Activated naive CD4-positive, alpha-beta T cell treated with anti-CD3 and anti-CD28 coated beads, Interleukin-2, amount 50 U/mL, for 24 hours (primary cell): ENCODE data around the gene CD9.

ENCODE experiments used
- H3K27ac Mint-ChIP-seq: one replicate; pipeline ENCODE4 v1.8.0; 2021; ENCODE audit warnings: mild to moderate bottlenecking, mixed read lengths
- H3K27me3 Mint-ChIP-seq: one replicate; pipeline ENCODE4 v1.8.0; 2021; ENCODE audit warnings: mixed read lengths
- H3K36me3 Mint-ChIP-seq: one replicate; pipeline ENCODE4 v1.8.0; 2021; ENCODE audit warnings: mixed read lengths
- H3K4me1 Mint-ChIP-seq: one replicate; pipeline ENCODE4 v1.8.0; 2021; ENCODE audit warnings: mixed read lengths
- H3K4me3 Mint-ChIP-seq: one replicate; pipeline ENCODE4 v1.8.0; 2021; ENCODE audit warnings: mild to moderate bottlenecking, mixed read lengths
- H3K9me3 Mint-ChIP-seq: one replicate; pipeline ENCODE4 v1.8.0; 2021; ENCODE audit warnings: mixed read lengths

CD9 gene

DNA sequence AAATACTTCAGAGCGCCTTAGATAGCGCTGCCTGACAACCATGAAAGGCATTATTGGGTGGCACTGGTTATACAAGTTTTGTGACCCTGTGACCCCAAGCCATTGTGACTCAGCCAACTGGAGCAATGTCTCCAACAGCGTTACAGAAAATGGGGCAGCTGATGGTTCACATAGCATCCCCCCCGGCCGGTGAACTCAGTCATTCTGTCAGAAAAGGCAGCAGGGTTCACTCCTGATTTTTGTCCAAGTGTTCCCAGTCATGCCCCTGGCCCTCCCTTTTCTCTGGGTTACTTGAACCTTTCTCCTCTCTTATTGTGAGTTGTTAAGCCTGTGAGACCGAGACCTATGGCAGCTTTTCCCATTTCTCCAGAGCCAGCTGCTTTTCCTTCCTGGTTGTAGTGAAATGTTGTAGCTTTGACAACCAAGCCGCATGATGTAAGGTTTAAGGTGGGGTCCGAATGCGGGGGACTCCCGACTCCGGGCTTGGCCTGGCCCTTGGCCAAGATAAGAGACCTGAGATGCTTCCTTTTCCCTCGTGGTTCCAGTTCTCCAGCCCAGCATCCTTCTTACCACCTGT, 22.0 kb downstream of the CD9 start:
- H3K27ac Mint-ChIP-seq: peak overlapping the region; percentile 4
- H3K4me3 Mint-ChIP-seq: no peak overlapping the region
- no peaks in the 10 kb centered on the region for H3K36me3 Mint-ChIP-seq
- H3K27me3 Mint-ChIP-seq: no peaks in the 10 kb centered on the region
- peaks cover 6% of the 10 kb centered on the region for H3K4me1 Mint-ChIP-seq
- H3K9me3 Mint-ChIP-seq: no peaks in the 10 kb centered on the region

DNA sequence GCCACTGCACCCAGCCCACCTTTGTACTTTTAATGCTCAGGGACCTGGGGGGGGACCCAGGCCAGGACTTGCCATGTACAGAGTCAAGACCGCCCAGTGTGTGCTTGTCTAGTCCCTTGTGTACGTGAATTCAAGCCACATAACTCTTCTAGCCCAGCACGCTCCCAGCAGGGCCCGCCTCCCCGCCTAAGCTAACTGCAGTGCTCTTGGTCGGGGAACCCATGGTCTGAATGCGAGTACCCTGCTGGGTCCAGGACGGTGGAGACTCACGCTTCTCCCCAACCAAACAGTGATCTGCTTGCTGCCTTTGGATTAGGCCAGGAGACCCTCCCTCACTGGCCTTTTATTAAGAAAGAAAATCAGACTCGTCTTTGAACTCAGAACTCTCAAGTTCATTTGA, 23.3 kb downstream of the CD9 start:
- Mint-ChIP-seq H3K27ac (no peak overlapping the region), H3K27me3 (no peaks in the 10 kb centered on the region), H3K9me3 (no peaks in the 10 kb centered on the region), H3K4me1 (peaks cover 3% of the 10 kb centered on the region), H3K36me3 (no peaks in the 10 kb centered on the region), H3K4me3 (no peak overlapping the region)

DNA sequence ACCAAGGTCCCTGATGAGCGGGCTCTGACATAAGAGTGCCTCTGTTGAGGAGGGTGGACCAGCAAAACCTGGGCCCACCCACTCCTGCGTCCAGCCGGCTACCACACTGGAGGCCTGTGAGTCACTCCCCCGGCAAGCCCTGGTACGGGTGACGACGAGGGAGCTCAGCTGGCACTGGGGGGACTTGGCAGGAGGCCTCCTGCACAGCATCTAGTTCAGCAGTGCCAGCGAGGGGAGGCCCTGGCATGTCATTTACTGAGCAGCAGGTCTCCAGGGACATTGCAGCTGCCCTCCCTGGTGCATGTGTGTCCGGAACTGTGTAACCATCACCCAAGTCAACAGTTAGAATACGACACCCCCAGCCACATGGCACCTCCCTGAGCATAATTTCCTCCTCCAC, 24.4 kb downstream of the CD9 start:
- Mint-ChIP-seq H3K36me3 (no peaks in the 10 kb centered on the region), H3K27ac (no peak overlapping the region), H3K27me3 (no peaks in the 10 kb centered on the region), H3K4me3 (no peak overlapping the region), H3K9me3 (no peaks in the 10 kb centered on the region), H3K4me1 (peaks cover 4% of the 10 kb centered on the region)

DNA sequence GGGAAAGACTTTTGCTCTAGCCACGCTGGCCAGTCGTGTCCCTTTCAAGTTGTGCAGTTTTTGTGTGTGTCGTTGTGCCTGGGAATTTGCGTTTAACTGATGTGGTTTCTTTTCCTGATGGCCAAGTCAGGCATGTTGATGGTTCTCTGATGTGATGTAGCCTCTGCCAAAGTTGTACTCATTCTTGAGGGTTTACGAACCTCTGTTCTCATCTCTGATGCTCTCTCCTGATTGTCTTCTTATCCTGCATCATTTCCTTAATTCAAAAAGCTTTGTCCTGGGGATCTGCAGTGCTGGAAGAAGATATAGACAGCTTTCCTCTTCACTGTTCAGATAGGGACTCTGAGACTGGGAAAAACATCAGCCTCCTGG, 25.4 kb downstream of the CD9 start:
- H3K27me3 Mint-ChIP-seq: no peaks in the 10 kb centered on the region
- no peaks in the 10 kb centered on the region for H3K36me3 Mint-ChIP-seq
- H3K4me1 Mint-ChIP-seq: peaks cover 13% of the 10 kb centered on the region
- no peak overlapping the region for H3K4me3 Mint-ChIP-seq
- H3K27ac Mint-ChIP-seq: no peak overlapping the region
- H3K9me3 Mint-ChIP-seq: no peaks in the 10 kb centered on the region

- Mint-ChIP-seq H3K9me3 (no peaks in the 10 kb centered on the region), H3K36me3 (no peaks in the 10 kb centered on the region), H3K4me1 (peaks cover 18% of the 10 kb centered on the region), H3K27me3 (no peaks in the 10 kb centered on the region), H3K4me3 (no peak overlapping the region), H3K27ac (no peak overlapping the region)
Observed at GRCh38 chr12:6226002-6226678, 25.9 kb downstream of the CD9 start.

DNA sequence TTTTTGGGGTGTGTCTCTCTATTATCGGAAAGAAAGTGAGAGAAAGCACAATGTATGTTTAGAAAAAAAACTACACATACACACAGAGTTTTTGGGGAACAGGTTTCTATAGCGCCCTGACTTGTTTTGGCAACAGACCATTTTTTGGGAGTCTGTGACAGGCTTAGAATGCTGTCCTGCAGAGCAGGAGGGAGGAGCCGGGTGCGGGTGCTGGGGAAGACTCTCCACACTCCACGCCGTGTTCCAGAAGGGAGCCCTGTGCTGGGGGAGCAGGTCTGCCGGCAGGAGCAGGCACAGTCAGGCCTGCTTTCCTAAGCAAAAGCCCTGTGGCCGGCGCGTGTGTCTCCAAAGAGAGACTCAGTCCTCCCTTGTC, 26.5 kb downstream of the CD9 start:
- Mint-ChIP-seq H3K27me3 (no peaks in the 10 kb centered on the region), H3K36me3 (no peaks in the 10 kb centered on the region), H3K4me3 (no peak overlapping the region), H3K27ac (no peak overlapping the region), H3K4me1 (peaks cover 23% of the 10 kb centered on the region), H3K9me3 (no peaks in the 10 kb centered on the region)

DNA sequence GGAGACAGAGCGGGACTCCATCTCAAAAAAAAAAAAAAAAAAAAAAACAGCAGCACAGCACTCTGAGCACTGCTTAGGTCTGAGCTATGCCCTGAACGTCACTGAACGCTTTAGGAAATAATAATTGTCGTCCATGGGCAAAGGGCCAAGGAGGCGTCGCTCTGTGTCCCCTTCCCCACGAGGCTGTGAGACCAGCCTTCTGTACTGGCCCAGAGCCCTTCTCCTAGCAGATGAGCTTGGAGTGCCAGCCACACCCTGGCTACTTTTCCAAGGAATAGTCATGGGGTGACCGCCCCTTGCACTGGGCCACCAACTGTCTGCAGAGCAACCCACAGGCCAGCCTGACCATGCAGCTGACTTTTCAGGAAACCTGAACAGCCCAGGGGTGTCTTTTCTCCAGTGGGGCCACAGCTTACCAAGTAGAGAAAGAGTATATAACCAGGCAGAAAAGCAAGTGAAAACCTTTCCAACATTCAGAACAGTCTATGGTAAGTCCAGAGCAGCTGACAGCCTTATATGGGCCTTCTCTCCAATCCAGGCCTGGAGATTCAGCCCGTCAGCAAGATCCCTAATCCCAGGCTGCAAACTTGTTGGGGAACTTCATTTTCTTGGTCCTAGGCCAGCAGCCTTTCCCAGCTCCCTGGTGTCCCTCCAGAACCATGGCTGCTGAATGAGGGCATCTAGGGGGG, 28.5 kb downstream of the CD9 start:
- Mint-ChIP-seq H3K27me3 (no peaks in the 10 kb centered on the region), H3K36me3 (no peaks in the 10 kb centered on the region), H3K27ac (no peak overlapping the region)

DNA sequence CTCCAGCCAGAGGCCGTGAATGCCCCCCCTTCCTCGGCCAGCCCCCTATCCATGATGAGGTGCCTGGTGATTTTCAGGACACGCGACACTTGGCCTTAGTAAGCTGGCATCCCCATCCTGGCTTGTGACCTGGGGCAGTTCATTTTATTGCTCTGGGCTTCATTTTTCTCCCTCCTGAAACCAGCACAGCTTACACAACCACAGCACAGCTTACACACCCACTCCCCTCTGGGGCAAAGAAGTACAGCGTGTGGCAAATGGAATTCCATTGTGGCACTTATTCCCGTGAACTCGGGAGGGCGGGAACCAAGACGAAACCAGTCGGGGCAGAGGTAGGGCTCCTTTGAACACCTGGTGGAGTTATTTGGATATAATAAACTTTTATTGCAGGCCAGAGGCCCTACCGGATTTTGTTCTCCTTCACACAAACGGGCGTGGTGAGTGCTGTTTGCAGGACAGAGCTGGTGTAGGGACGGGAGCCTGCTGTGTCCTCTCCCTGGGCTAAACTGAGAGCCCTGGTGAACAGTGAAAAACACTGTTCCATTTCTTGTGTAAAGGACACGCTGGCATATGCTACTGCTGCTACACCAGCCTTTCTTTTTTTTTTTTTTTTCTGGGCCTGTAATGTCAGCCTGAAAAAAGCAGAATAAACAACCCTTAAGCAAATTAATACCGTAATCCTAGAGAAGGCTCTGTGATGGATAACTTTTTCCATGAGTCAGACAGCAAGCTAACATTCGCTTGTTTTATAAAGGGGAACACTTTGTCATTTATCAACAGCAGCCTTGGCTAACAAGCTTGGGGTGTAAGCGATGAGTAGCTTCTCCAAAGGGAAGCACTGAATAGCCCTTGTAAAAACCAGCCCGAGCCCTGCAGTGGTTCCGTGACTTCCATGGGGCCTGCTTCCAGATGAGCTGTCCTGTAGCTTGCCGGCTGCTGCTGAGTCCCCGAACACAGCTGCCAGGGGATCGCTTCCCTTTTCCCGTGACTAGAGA, 29.3 kb downstream of the CD9 start:
- no peaks in the 10 kb centered on the region for H3K9me3 Mint-ChIP-seq
- H3K27ac Mint-ChIP-seq: no peak overlapping the region
- no peak overlapping the region for H3K4me3 Mint-ChIP-seq

More for the DNA sequence above, 28.5 kb downstream of the CD9 start:
- Mint-ChIP-seq H3K9me3 (no peaks in the 10 kb centered on the region), H3K4me3 (no peak overlapping the region), H3K4me1 (peaks cover 37% of the 10 kb centered on the region)

DNA sequence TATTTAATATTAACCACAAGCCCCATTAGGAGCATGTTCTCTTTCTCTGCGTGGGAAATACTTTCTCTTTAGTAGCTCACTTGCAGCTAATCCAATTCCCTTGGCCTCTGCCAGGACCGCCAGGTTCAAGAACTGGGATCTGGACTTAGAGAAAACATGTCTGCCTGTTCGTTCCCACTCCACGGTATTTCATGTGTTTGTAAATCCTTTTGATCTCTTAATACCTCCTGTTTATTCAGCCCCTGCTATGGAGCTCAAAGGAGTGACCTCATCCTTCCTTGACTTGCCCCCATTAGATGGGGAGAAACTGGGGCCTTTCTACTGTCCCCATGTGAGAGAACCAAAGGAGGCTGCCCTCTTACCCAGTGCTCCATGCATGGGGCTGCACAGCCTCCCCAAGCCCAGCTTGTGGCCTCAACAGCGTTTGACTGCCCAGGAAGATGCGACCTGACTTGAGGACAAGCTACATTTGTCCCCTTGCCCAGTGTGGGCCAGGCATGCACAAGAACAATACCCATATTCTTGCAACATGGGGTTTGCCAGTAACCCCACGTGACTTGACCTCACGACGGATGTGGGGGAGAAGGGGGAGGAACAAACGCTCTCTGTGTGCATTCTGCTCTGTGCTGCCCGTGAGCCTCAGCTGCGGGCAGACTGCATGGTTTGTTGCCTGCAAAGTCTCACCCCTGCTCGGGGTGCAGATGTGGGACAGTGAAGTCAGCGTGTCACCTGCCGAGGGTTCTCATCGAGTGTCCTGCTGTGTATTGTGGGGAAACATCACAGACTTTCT, 30.3 kb downstream of the CD9 start:
- peak overlapping the region; percentile 41 for H3K4me3 Mint-ChIP-seq
- no peaks in the 10 kb centered on the region for H3K9me3 Mint-ChIP-seq
- H3K36me3 Mint-ChIP-seq: no peaks in the 10 kb centered on the region
- H3K27me3 Mint-ChIP-seq: no peaks in the 10 kb centered on the region
- peak overlapping the region; percentile 76 for H3K27ac Mint-ChIP-seq
- H3K4me1 Mint-ChIP-seq: peaks cover 37% of the 10 kb centered on the region

More for the DNA sequence above, 29.3 kb downstream of the CD9 start:
- Mint-ChIP-seq H3K27me3 (no peaks in the 10 kb centered on the region), H3K4me1 (peaks cover 37% of the 10 kb centered on the region), H3K36me3 (no peaks in the 10 kb centered on the region)

GRCh38 chr12:6231359-6232268, 31.4 kb downstream of the CD9 start:
- Mint-ChIP-seq H3K27me3 (no peaks in the 10 kb centered on the region), H3K4me3 (no peak overlapping the region)

DNA sequence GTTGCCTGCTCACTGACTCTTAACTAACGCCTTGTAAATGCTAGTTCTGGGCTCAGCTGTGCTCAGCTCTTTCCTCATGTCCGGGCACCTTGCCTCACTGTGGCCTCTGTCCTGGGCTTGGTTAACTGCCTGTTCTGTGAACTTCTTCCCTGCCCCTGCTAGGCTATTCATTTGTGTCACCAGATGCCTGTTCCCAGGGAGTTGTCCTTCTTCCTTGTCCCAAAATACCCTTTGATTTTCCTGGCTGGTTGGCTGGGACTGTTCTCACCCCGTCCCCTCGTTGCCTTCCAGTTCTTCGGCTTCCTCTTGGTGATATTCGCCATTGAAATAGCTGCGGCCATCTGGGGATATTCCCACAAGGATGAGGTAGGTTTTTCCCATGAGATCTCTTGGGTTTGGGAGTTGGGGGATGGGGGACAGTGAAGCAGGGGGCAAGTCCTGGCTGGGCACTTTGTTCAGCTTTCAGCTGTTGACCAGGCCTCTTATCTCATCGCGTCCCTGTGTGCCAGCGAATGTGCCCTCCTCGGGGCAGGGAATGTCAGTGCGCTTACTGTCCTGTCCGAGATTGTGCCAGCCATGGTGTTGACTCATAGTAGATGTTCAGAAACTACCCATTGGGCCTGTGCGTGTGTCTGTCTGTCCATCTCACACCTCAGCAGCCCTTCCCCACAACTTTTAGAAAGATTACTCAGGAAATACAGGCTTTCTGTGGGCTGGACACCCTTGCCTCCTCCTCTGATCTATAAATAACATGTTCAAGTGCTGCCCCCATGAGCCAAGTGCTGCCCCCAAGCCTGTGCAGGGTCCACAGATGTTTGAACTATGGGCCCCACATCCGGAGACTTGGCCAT, 33.1 kb downstream of the CD9 start:
- Mint-ChIP-seq H3K27me3 (no peaks in the 10 kb centered on the region), H3K27ac (peak overlapping the region; percentile 60), H3K4me1 (peaks cover 37% of the 10 kb centered on the region), H3K4me3 (no peak overlapping the region), H3K9me3 (no peaks in the 10 kb centered on the region), H3K36me3 (no peaks in the 10 kb centered on the region)

More at GRCh38 chr12:6231359-6232268, 31.4 kb downstream of the CD9 start:
- Mint-ChIP-seq H3K9me3 (no peaks in the 10 kb centered on the region), H3K4me1 (peaks cover 37% of the 10 kb centered on the region), H3K27ac (peak overlapping the region; percentile 52), H3K36me3 (no peaks in the 10 kb centered on the region)

DNA sequence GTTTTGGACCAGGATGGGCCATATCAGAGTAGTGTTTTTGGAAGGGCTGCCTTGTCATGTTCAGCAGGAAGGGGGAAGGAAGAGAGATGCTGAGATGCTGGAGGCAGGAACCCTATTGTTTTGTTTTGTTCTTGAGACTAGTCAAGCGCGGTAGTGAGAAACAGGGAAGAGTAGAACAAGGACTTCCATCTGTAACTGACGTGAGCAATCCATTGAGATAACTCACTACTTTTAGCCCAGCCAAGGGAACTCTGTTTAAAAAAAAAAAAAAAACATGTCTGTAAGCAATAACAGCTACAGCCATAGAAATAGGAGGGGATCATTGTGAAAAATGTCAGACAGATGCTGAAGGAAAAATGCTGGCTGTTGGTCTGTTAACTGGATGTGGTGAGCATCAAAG, 34.0 kb downstream of the CD9 start:
- Mint-ChIP-seq H3K4me3 (no peak overlapping the region), H3K36me3 (no peaks in the 10 kb centered on the region), H3K4me1 (peaks cover 36% of the 10 kb centered on the region), H3K27me3 (no peaks in the 10 kb centered on the region), H3K9me3 (no peaks in the 10 kb centered on the region), H3K27ac (no peak overlapping the region)

GRCh38 chr12:6234906-6235305, 34.7 kb downstream of the CD9 start:
- Mint-ChIP-seq H3K27me3 (no peaks in the 10 kb centered on the region), H3K27ac (no peak overlapping the region), H3K4me3 (no peak overlapping the region), H3K9me3 (no peaks in the 10 kb centered on the region), H3K36me3 (no peaks in the 10 kb centered on the region), H3K4me1 (peaks cover 31% of the 10 kb centered on the region)
